B cell (primary cell): ENCODE data around the gene VOPP1. TPM values are rescaled to one million over a fixed set of nuclear protein-coding genes. Genes with fewer than 3 reads are reported as not detected.

Experiments used
- ATAC-seq: fragments of 200-7000 bp; cut with Tn5 transposase; one replicate; pipeline ENCODE4 v1.10.0; 2021; ENCODE audit warnings: low read depth, mild to moderate bottlenecking, moderate number of reproducible peaks, moderate library complexity
- CTCF ChIA-PET: fragments of 350-600 bp; sonication (Branson Sonifier 250); formaldehyde crosslinking; loops from one replicate; lab custom pipeline; 2021; ENCODE audit warnings: antibody characterized with exemption, inconsistent platforms; lab: Charles Lee
- POLR2A ChIA-PET: fragments of 350-600 bp; sonication (Branson Sonifier 250); formaldehyde crosslinking; loops from one replicate; lab custom pipeline; 2021; ENCODE audit warnings: antibody characterized with exemption; lab: Charles Lee
- DNase-seq: peaks from one replicate; pipeline ENCODE4 v3.0.0; 2013
- H2AFZ ChIP-seq: 2 replicates; pipeline ENCODE4 v1.6.1; 2012; ENCODE audit warnings: mild to moderate bottlenecking, low read depth, low read length; ENCODE audit not compliant: insufficient read depth, poor library complexity, severe bottlenecking
- H3K27ac ChIP-seq, 2 donors: 1 replicate in 1 of 2; 2 replicates in 1 of 2; pipeline ENCODE4 v1.5.1; 2012 to 2013; ENCODE audit warnings: low read length in 2 of 2, mild to moderate bottlenecking in 2 of 2, moderate library complexity in 1 of 2
- H3K27me3 ChIP-seq, 4 experiments: fragments of 200-600 bp in 1 of 4; sonication (generic) in 1 of 4; replicated peaks in 1 of 4; 1 replicate in 2 of 4; 2 replicates in 2 of 4; pipeline versions ENCODE4 v1.6.1 to v1.7.0; 2013 to 2016; ENCODE audit warnings: low read length in 3 of 4, mild to moderate bottlenecking in 2 of 4, mixed read lengths in 1 of 4, moderate library complexity in 1 of 4; ENCODE audit not compliant: insufficient read depth in 4 of 4, control insufficient read depth in 3 of 4; ENCODE audit errors: control extremely low read depth in 1 of 4
- H3K36me3 ChIP-seq, 2 experiments: replicated peaks in 1 of 2; 1 replicate in 1 of 2; 2 replicates in 1 of 2; pipeline versions ENCODE4 v1.6.1 to v1.7.1; 2013; ENCODE audit warnings: low read length in 1 of 2; ENCODE audit not compliant: insufficient read depth in 2 of 2, control insufficient read depth in 1 of 2; ENCODE audit errors: control extremely low read depth in 1 of 2, extremely low read depth in 1 of 2
- H3K4me1 ChIP-seq, 2 donors: fragments of 200-600 bp in 1 of 2; sonication (generic) in 1 of 2; 1 replicate in 1 of 2; 2 replicates in 1 of 2; pipeline versions ENCODE4 v1.5.1 to v1.6.1; 2013 to 2017; ENCODE audit warnings: low read length in 2 of 2; ENCODE audit not compliant: control insufficient read depth in 2 of 2, insufficient read depth in 2 of 2
- H3K4me2 ChIP-seq: replicated peaks from 2 replicates; pipeline ENCODE3; 2012; ENCODE audit warnings: mild to moderate bottlenecking, low read depth, low read length; ENCODE audit not compliant: poor library complexity, severe bottlenecking
- H3K4me3 ChIP-seq, 5 experiments: fragments of 200-600 bp in 1 of 5; sonication (generic) in 1 of 5; 1 replicate in 3 of 5; 2 replicates in 2 of 5; pipeline versions ENCODE4 v1.5.1 to v1.7.0; 2011 to 2016; ENCODE audit warnings: low read length in 4 of 5, mild to moderate bottlenecking in 4 of 5, low read depth in 2 of 5, control low read depth in 1 of 5, moderate library complexity in 1 of 5; ENCODE audit not compliant: insufficient read depth in 1 of 5; ENCODE audit errors: control extremely low read depth in 1 of 5, extremely low read depth in 1 of 5
- H3K79me2 ChIP-seq: fragments of 200-600 bp; sonication (generic); one replicate; pipeline ENCODE4 v1.6.0; 2016; ENCODE audit warnings: low read length; ENCODE audit not compliant: control insufficient read depth, insufficient read depth
- H3K9ac ChIP-seq: fragments of 200-600 bp; sonication (generic); 2 replicates; pipeline ENCODE4 v1.6.1; 2017; ENCODE audit warnings: mild to moderate bottlenecking, low read length, moderate library complexity
- H3K9me3 ChIP-seq, 3 donors: one replicate each; pipeline versions ENCODE4 v1.6.1 to v1.7.1; 2013; ENCODE audit warnings: low read length in 2 of 3; ENCODE audit not compliant: control insufficient read depth in 2 of 3, insufficient read depth in 1 of 3; ENCODE audit errors: control extremely low read depth in 1 of 3
- H4K20me1 ChIP-seq: 2 replicates; pipeline ENCODE4 v1.6.0; 2012; ENCODE audit warnings: mild to moderate bottlenecking, low read length; ENCODE audit not compliant: insufficient read depth, control insufficient read depth, poor library complexity, severe bottlenecking
- H3K27ac Mint-ChIP-seq: one replicate; pipeline ENCODE4 v1.8.0; 2021; ENCODE audit warnings: mixed read lengths
- H3K27me3 Mint-ChIP-seq: one replicate; pipeline ENCODE4 v1.8.0; 2021; ENCODE audit warnings: mixed read lengths
- H3K4me1 Mint-ChIP-seq: one replicate; pipeline ENCODE4 v1.8.0; 2021; ENCODE audit warnings: mixed read lengths
- H3K4me3 Mint-ChIP-seq: one replicate; pipeline ENCODE4 v1.8.0; 2021; ENCODE audit warnings: mixed read lengths
- H3K9me3 Mint-ChIP-seq: one replicate; pipeline ENCODE4 v1.8.0; 2022; ENCODE audit warnings: mixed read lengths; ENCODE audit not compliant: insufficient read depth
- EZH2 ChIP-seq: IDR thresholded peaks from 2 replicates; pipeline ENCODE4 v1.6.1; 2012; ENCODE audit warnings: borderline replicate concordance, low read depth, mild to moderate bottlenecking, moderate library complexity, low read length; ENCODE audit not compliant: insufficient read depth, poor library complexity, severe bottlenecking
- WGBS: methylation state at CpG from one replicate; pipeline ENCODE4 v1.1.5; 2013; ENCODE audit warnings: missing lambda C conversion rate; ENCODE audit not compliant: insufficient coverage; 5-methylcytosine and 5-hydroxymethylcytosine counted together
- intact Hi-C: fragments of 100-400 bp; cut with micrococcal nuclease; formaldehyde crosslinking; loops from one replicate; pipeline ENCODE4 v1.10.0; 2022
- polyA plus RNA-seq: library from polyadenylated mRNA; depleted of rRNA; stranded (reverse); fragments of >200 nt; gene quantifications from 2 replicates; pipeline ENCODE4 v1.2.3, GENCODE V29; 2012
- total RNA-seq, 2 donors: library from RNA; stranded (reverse); fragments of 120-200 nt in 1 of 2; gene quantifications; 1 replicate in 1 of 2; 2 replicates in 1 of 2; pipeline versions ENCODE4 v1.2.3 to v1.2.4, GENCODE V29; 2013 to 2022
- TF ChIP-seq, protein P1 (sequence below): fragments of 200-600 bp; IDR thresholded peaks from one replicate; pipeline ENCODE4 v1.8.0; 2022; ENCODE audit warnings: antibody characterized with exemption, mild to moderate bottlenecking

Gene VOPP1
- total and polyA plus RNA-seq, 2 donors (not counting 1 experiment from before 2014, with no cell fraction given) = 53.2 to 256 TPM

DNA sequence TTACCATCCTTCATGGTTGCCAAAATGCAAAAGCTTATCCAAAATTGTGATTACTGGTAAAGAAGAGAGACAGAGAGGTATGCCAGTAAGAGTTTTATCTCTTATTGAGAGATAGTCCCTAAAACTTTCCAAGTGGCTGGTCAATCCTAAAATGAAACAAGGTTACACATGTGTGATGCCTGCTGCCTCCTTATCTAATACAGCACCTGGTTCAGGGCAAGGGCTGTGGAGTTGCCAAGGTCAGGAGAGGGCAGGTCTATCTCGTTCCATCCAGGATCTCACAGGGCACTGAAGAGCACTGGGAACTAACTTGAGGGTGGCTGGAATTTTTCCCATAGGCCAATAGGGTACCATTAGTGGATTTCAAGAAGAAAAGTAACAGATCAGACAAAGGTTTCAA is 18.3 kb downstream of the VOPP1 start:
- H3K79me2 ChIP-seq = peaks cover 100% of the 10 kb centered on the region
- no peak overlapping the region for H3K9ac ChIP-seq
- peaks cover 90 to 100% of the 10 kb centered on the region in 2 donors for H3K4me1 ChIP-seq
- DNase-seq (no peak), ATAC-seq (no peak)
- H3K4me3 ChIP-seq = no peak overlapping the region
- TF ChIP-seq, protein P1, sequence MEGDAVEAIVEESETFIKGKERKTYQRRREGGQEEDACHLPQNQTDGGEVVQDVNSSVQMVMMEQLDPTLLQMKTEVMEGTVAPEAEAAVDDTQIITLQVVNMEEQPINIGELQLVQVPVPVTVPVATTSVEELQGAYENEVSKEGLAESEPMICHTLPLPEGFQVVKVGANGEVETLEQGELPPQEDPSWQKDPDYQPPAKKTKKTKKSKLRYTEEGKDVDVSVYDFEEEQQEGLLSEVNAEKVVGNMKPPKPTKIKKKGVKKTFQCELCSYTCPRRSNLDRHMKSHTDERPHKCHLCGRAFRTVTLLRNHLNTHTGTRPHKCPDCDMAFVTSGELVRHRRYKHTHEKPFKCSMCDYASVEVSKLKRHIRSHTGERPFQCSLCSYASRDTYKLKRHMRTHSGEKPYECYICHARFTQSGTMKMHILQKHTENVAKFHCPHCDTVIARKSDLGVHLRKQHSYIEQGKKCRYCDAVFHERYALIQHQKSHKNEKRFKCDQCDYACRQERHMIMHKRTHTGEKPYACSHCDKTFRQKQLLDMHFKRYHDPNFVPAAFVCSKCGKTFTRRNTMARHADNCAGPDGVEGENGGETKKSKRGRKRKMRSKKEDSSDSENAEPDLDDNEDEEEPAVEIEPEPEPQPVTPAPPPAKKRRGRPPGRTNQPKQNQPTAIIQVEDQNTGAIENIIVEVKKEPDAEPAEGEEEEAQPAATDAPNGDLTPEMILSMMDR = no peak
- TF ChIP-seq EZH2 = no peak
- Mint-ChIP-seq H3K4me3 (peak overlapping the region; percentile 42), H3K27me3 (no peaks in the 10 kb centered on the region), H3K27ac (peak overlapping the region; percentile 81), H3K9me3 (no peaks in the 10 kb centered on the region), H3K4me1 (peaks cover 95% of the 10 kb centered on the region)
- no peaks in the 10 kb centered on the region for H3K27me3 ChIP-seq
- H3K9me3 ChIP-seq = no peaks in the 10 kb centered on the region
- peaks cover 0 to 21% of the 10 kb centered on the region in 2 experiments for H3K36me3 ChIP-seq
- no peak overlapping the region for H3K27ac ChIP-seq
- ChIA-PET CTCF (interaction anchor here (1.0 to 2.5 kb wide), 7 partner anchors 10 to 44 kb away, joined by 3 to 8 read pairs (median 4); no protein-coding TSS in a partner anchor), POLR2A (interaction anchor here (0.7 to 2.2 kb wide), 5 partner anchors 10 to 21 kb away, joined by 3 to 12 read pairs (median 5); no protein-coding TSS in a partner anchor)
- H2AFZ ChIP-seq = no peak overlapping the region
- H3K4me2 ChIP-seq = no peak overlapping the region
- intact Hi-C loops = no loop called here
- H4K20me1 ChIP-seq = peaks cover 84% of the 10 kb centered on the region
- WGBS = 83% methylated on average over 1 of the region's 1 CpG

DNA sequence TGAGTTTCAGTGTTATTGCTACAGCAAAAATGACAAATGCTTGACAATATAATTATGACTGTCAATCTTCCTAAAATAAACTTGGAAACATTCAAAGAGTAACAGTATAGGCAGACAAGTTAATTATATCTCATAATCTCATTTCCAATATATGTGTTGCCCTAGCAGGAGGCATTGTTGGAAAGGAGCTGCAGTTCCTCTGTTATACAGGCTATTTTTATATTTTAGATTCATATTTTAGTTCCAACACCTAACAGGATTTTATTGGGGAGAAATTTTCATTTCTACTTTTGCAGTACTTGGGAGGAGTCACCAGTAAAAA is 19.3 kb downstream of the VOPP1 start:
- intact Hi-C loops = no loop called here
- no peaks in the 10 kb centered on the region for H3K27me3 ChIP-seq
- H3K4me3 Mint-ChIP-seq = peak overlapping the region; percentile 73
- H3K27ac Mint-ChIP-seq = peak overlapping the region; percentile 84
- H3K4me1 Mint-ChIP-seq = peaks cover 97% of the 10 kb centered on the region
- no peak overlapping the region for H3K27ac ChIP-seq
- no peaks in the 10 kb centered on the region for H3K9me3 ChIP-seq
- H3K4me3 ChIP-seq = no peak overlapping the region
- CTCF ChIA-PET = interaction anchor here (1.4 to 1.5 kb wide), 4 partner anchors 9 to 44 kb away, joined by 3 to 4 read pairs (median 4); no protein-coding TSS in a partner anchor
- H3K36me3 ChIP-seq = peaks cover 0 to 21% of the 10 kb centered on the region in 2 experiments
- H3K9me3 Mint-ChIP-seq = no peaks in the 10 kb centered on the region
- peaks cover 100% of the 10 kb centered on the region for H3K79me2 ChIP-seq
- no peaks in the 10 kb centered on the region for H3K27me3 Mint-ChIP-seq
- H2AFZ ChIP-seq = no peak overlapping the region
- H3K4me2 ChIP-seq = peak overlapping the region; percentile 46
- peaks cover 90 to 100% of the 10 kb centered on the region in 2 donors for H3K4me1 ChIP-seq
- DNase-seq (no peak), ATAC-seq (no peak)
- H4K20me1 ChIP-seq = peaks cover 88% of the 10 kb centered on the region
- TF ChIP-seq EZH2 = no peak
- TF ChIP-seq, protein P1 = no peak
- peak overlapping the region; percentile 5 for H3K9ac ChIP-seq
- POLR2A ChIA-PET = interaction anchor here (1.2 to 1.5 kb wide), 3 partner anchors 9 to 20 kb away, joined by 3 to 12 read pairs (median 6); no protein-coding TSS in a partner anchor
